ENCODE measurements around the gene ALPG. TPM values are rescaled to one million over a fixed set of nuclear protein-coding genes. Genes with fewer than 3 reads are reported as not detected.

The ALPG gene
- polyA plus RNA-seq, 6 donors from 2014 or later: not detected

DNA sequence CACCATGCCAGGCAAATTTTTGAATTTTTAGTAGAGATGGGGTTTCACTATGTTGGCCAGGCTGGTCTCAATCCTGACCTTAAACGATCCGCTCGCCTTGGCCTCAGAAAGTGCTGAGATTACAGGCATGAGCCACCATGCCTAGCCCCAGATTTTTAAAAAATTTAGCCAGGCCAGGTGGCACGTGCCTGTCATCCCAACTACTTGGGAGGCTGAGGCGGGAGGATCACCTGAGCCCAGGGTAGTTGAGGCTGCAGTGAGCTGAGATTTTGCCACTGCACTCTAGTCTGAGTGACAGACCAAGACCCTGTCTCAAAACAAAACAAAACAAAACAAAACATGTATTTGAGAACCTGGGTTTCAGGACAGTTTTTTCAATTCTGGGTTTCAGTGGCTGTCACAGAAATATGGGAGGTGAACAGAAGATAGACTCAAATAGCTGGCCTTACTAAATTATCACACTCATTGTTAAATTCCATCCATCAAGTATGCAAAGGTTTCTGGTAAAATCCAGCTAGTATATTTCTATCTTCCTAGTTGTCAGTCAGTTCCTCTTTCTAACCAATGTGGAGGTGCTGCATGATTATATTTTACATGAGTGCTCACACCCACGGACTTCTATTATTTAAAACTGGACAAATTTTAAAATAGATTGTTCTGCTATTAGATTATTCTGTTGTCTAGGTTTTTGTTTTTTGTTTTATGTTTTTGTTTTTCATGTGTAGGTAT is 5.4 kb downstream of the ALPG start:
- Mint-ChIP-seq H3K27ac (no peak overlapping the region), H3K27me3 (peaks cover 16 to 55% (median 19%) of the 10 kb centered on the region in 3 donors), H3K9me3 (no peaks in the 10 kb centered on the region), H3K36me3 (no peaks in the 10 kb centered on the region), H3K4me3 (peak overlapping the region in 1 of 8 donors; percentile 33), H3K4me1 (peaks cover 0 to 15% (median 12%) of the 10 kb centered on the region in 3 donors)
- no peak for DNase-seq
- ATAC-seq (ENCODE audit: low read depth in 2 of 2): no peak

DNA sequence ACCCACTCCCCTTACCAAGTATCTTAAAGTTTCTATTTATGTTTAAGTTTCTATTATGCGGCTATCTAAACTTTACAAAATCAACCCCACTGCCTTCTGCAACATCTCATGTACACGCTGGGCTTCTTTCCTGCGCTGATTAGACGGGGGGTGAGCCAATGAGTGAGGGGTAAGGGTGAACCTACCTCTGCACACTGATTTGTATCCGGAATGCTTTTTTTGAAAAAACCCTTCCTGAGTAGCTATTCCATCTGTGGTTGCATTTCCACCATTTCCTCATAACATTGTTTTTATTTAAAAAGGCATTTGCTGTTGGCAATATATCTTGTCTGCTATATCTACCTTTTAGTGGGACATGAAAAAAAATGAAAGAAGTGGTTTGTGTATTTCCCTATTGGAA is 6.3 kb downstream of the ALPG start:
- no peaks in the 10 kb centered on the region for H3K9me3 Mint-ChIP-seq
- H3K4me1 Mint-ChIP-seq: peaks cover 0 to 15% (median 13%) of the 10 kb centered on the region in 3 donors
- no peaks in the 10 kb centered on the region for H3K36me3 Mint-ChIP-seq
- ATAC-seq (ENCODE audit: low read depth in 2 of 2) (no peak), DNase-seq (no peak)
- no peak overlapping the region for H3K27ac Mint-ChIP-seq
- H3K27me3 Mint-ChIP-seq: peaks cover 16 to 63% (median 21%) of the 10 kb centered on the region in 3 donors
- H3K4me3 Mint-ChIP-seq: no peak overlapping the region

DNA sequence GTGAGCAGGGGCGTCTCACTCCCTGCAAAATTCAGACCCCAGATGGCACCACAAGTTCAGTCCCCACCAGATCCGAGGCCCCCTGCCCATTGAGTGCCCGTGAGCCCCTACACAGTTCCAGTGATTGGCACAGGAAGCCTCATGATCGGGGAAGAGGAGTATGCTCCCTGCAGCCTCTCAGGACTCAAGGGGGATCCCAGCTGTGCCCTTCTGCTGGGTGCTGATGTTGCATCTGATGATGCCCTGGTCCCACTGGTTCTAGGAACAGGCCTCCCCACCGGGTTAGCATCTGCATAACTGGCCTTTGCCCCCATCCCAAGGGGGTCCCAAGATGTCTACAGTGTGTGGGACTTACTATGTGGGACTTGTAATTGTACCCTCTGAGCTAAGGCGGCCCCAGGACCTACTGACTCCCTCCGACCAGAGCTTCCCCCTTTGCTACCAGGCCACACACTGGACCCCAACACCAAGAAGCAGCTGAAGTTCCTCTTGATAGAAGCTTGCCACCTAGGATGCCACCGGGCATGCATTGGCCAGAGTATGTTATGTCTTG is 8.6 kb downstream of the ALPG start:
- no peak for DNase-seq
- H3K4me3 Mint-ChIP-seq: no peak overlapping the region
- no peak for ATAC-seq (ENCODE audit: low read depth in 2 of 2)
- peaks cover 7 to 29% (median 25%) of the 10 kb centered on the region in 3 donors for H3K4me1 Mint-ChIP-seq
- H3K36me3 Mint-ChIP-seq: no peaks in the 10 kb centered on the region
- H3K9me3 Mint-ChIP-seq: no peaks in the 10 kb centered on the region
- H3K27ac Mint-ChIP-seq: no peak overlapping the region
- peaks cover 25 to 77% (median 36%) of the 10 kb centered on the region in 3 donors for H3K27me3 Mint-ChIP-seq

DNA sequence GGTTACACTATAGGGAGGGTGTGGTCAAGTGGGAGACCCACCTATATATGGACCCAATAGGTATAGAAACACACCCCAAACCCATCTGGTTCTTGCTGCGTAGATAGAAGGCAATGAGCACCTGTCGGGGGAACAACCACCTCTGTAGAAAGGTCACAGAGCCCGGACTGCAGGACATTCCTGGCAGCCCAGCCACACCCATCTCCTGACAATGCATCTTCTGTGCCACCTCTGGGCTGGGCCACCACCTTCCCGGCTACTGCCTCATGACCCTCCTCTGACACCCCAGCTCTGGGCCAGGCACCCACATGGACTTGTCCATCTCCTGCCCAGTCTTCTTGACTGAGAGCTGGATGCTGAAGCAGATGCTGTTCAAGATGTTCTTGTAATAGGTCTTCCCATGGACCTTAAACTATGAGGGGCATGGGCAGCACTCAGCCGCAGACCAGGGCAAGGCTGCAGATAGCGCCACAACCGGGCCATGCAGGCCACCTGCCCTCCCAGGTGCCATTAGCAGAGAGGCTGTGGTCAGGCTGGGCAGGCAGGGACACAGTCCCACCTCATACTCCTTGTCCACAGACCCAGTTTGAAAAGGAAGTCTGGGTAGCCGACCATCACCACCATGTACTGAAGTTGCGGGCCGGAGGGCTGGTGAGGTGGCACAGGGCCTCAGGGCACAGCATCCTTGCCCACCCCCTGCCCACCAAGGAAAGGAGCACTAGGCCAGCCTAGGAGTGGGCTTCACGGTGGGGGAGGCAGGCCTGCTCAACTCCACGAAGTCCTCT is 9.3 kb downstream of the ALPG start:
- no peak overlapping the region for H3K27ac Mint-ChIP-seq
- peaks cover 7 to 29% (median 25%) of the 10 kb centered on the region in 3 donors for H3K4me1 Mint-ChIP-seq
- H3K9me3 Mint-ChIP-seq: no peaks in the 10 kb centered on the region
- H3K27me3 Mint-ChIP-seq: peaks cover 25 to 74% (median 39%) of the 10 kb centered on the region in 3 donors
- H3K4me3 Mint-ChIP-seq: peak overlapping the region in 1 of 8 donors; percentile 59
- H3K36me3 Mint-ChIP-seq: no peaks in the 10 kb centered on the region
- ATAC-seq (ENCODE audit: low read depth in 2 of 2) (no peak), DNase-seq (no peak)

DNA sequence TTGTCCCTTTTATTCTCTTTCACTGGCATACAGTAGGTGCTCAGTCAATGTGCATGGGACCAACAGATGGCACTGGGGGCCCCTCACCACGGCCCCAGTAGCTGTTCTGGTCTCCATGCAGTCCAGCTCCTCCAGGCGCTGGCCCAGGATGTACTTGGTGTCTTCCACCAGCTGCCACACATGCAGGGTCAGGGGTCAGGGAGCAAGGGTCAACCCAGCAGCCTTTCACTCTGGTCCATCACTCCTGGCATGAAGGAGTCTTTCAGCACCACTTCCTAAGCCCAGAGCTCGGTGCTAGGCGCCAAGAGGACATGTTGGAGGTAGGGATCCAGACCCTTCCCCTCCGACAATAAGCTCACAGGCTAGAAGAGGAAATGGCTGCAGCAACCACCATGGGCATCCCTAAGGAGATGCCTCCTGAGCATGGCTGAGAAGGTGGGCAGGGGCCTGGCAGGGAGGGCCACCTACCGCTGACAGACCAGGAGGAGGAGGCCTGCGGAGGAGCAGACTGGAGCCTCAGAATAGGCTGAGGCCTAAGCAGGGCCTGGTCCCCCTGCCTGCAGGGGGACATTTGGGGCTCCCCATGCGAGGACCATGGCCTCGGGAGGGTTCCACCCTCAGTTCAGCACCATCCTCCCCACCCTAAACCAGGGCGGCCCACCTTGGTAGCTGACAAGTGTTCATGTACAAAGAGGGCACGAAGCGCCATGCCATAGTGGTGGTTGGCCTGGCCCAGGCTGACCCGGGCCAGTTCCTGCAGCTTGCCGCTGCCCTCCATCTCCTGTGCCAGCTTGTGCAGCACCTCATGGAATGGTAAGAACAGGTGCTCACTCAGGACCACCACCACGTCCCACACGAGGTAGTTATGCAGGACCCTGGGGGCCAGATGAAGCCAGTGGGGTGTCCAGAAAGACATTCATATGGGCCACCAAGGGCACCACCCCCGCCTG is 10.2 kb downstream of the ALPG start:
- Mint-ChIP-seq H3K27ac (no peak overlapping the region), H3K36me3 (peaks cover 0 to 3% of the 10 kb centered on the region in 2 donors), H3K4me3 (peak overlapping the region in 1 of 8 donors; percentile 21), H3K4me1 (peaks cover 10 to 31% (median 25%) of the 10 kb centered on the region in 3 donors), H3K9me3 (peaks cover 0 to 2% (median 2%) of the 10 kb centered on the region in 7 donors), H3K27me3 (peaks cover 27 to 80% (median 44%) of the 10 kb centered on the region in 3 donors)
- no peak for ATAC-seq (ENCODE audit: low read depth in 2 of 2)
- no peak for DNase-seq

DNA sequence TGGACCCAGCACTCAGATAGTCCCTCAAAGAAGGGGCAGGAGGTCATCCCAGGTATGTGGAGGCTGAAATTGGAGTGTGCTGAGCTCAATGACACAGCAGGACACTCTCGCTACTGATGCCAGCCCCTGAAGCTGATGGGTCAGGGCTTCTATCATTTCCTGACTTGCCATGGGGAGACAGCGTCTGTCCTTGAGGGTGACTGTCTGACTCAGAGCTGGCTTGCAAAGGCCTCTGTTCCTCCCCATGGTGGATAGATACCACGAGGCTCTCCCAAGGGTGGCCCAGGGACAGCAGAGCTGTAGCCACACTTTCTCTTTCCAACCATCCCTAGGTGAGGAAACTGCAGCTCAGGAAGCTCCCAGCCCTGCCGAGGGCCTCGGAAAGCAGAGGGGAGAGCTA is 10.8 kb downstream of the ALPG start:
- peaks cover 12 to 29% (median 22%) of the 10 kb centered on the region in 3 donors for H3K4me1 Mint-ChIP-seq
- DNase-seq (no peak), ATAC-seq (ENCODE audit: low read depth in 2 of 2) (no peak)
- H3K4me3 Mint-ChIP-seq: no peak overlapping the region
- H3K27ac Mint-ChIP-seq: no peak overlapping the region
- H3K36me3 Mint-ChIP-seq: peaks cover under 1 to 10% of the 10 kb centered on the region in 2 donors
- peaks cover 30 to 85% (median 51%) of the 10 kb centered on the region in 3 donors for H3K27me3 Mint-ChIP-seq
- peaks cover 0 to 9% (median 3%) of the 10 kb centered on the region in 7 donors for H3K9me3 Mint-ChIP-seq

DNA sequence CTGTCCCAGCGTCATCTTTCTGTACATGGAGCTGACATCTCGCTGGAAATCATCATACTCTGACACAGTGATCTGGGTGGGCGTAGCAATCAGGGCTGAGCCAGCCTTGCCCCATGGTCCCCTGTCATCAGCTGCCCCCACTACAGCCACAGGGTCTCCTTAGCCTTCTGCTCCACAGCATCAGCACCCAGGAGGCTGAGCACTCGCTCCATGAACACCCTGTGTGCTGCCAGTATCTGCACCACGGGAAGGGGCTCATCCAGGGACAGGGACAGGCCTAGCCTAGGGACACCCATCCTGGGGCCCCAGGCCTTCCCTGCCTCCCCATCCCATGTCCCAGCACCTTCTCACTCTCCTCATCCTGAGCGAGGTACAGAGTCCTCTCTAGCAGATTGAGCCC is 11.4 kb downstream of the ALPG start:
- DNase-seq (no peak), ATAC-seq (ENCODE audit: low read depth in 2 of 2) (no peak)
- Mint-ChIP-seq H3K36me3 (peaks cover 4 to 15% of the 10 kb centered on the region in 2 donors), H3K27me3 (peaks cover 33 to 86% (median 57%) of the 10 kb centered on the region in 3 donors), H3K9me3 (peaks cover 2 to 15% (median 6%) of the 10 kb centered on the region in 7 donors), H3K4me3 (peak overlapping the region in 7 of 8 donors; percentile 21 to 91 (median 73)), H3K27ac (no peak overlapping the region), H3K4me1 (peaks cover 12 to 25% (median 17%) of the 10 kb centered on the region in 3 donors)

DNA sequence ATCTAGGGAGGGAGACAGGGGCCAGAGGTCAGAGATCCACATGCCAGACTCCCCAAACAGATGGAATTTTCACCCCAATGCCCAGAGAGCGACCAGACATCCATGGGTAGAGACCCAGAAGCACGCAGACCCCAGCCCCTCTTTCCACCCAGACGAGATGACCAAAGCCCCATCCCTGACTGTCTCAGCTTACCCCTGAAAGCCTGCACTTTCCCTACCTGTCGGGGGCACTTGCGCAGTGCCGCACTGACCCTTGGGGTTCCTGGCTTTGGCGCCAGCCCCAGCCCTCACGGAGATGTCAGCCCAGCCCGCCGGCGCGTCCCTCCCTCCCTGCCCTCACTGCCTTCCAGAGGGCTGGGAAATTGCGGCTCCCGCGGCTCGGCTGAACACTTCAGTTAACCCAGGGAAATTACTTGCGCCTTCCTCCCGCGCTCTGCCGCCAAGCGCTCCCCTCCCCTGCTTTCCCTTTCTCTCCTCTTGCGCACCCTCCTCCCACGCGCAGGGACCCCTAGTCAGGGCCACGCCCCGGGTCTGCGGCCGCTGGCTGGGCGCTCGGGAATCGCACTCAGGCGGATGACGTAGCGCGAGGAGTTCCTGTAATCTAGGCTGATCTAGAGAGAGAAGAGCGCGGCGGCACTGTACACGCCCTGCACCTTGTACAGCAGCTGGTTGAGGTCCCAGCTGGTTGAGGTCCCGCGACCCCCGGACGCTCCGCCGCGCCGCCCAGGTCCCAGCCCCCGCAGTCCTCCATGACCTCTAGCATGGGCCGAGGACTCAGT is 12.0 kb downstream of the ALPG start:
- Mint-ChIP-seq H3K36me3 (peaks cover 4 to 15% of the 10 kb centered on the region in 2 donors), H3K4me3 (peak overlapping the region in 7 of 8 donors; percentile 21 to 91 (median 73)), H3K27me3 (peaks cover 39 to 88% (median 59%) of the 10 kb centered on the region in 3 donors), H3K4me1 (peaks cover 12 to 19% (median 13%) of the 10 kb centered on the region in 3 donors), H3K9me3 (peaks cover 2 to 19% (median 7%) of the 10 kb centered on the region in 7 donors), H3K27ac (no peak overlapping the region)
- ATAC-seq (ENCODE audit: low read depth in 2 of 2) (peak in 1 of 2 donors; percentile 45), DNase-seq (no peak)

DNA sequence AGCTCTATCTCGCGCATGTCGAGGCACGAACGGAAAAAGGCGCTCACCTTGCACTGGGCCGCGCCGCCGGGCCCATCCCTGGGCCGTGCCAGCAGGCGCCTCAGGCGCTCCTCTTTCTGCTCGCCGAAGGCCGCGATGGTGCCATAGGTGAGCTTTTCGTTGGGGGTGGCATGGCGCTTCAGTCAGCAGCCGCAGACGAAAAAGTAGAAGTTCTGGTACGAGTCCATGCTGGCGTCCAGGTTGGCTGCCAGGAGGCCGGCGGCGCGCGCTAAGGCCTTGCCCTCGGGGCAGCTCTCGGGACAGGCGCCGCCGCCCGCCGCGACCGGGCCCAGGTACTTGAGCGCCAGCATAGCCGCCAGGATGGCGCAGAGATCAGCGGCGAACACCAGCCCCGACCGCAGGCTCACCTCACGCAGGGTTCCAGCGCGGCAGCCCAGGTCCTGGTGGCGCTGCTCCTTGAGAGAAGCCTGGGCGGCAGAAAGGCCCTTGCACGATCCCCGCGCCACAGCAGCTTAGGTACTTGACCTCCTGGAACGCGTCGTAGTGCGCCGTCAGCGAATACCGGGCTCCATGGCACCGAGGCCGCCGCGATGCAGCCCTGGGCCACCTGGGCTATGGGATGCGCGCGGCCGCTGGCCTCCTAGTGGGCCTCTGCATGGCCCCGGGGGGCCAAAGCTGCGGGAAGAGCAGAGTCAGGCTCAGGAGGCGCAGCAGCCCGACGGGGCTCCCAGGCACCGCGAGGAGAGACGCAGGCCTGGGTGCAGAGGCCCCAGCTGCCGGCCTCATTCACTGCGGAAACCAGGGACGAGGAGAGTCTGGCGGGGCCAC is 12.8 kb downstream of the ALPG start:
- Mint-ChIP-seq H3K4me3 (peak overlapping the region in 5 of 8 donors; percentile 53 to 78 (median 67)), H3K9me3 (peaks cover 2 to 22% (median 8%) of the 10 kb centered on the region in 7 donors), H3K36me3 (peaks cover 4 to 15% of the 10 kb centered on the region in 2 donors), H3K4me1 (peaks cover 12 to 18% (median 13%) of the 10 kb centered on the region in 3 donors), H3K27ac (no peak overlapping the region), H3K27me3 (peaks cover 39 to 86% (median 58%) of the 10 kb centered on the region in 3 donors)
- DNase-seq (no peak), ATAC-seq (ENCODE audit: low read depth in 2 of 2) (no peak)

DNA sequence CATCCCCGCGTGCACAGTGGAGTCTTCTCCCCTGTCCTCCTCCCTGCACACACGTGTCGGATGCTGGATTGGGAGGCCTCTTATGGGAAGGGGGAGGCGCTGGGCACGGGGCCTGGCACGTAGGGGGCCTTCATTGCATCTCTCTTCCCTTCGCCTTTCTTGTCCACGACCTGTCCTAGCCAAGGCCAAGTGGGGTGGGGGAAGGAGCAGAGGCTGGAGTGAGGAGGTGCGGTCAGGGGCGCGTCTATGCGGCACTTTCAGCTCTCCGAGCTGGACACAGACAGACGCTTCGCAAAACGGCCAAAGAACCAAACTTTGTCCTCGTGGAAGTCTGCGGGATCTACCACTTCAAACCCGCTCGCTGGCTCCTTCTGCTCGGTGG is 13.4 kb downstream of the ALPG start:
- DNase-seq (no peak), ATAC-seq (ENCODE audit: low read depth in 2 of 2) (no peak)
- peaks cover 4 to 15% of the 10 kb centered on the region in 2 donors for H3K36me3 Mint-ChIP-seq
- no peak overlapping the region for H3K27ac Mint-ChIP-seq
- peak overlapping the region in 5 of 8 donors; percentile 15 to 53 (median 42) for H3K4me3 Mint-ChIP-seq
- peaks cover 41 to 84% (median 61%) of the 10 kb centered on the region in 3 donors for H3K27me3 Mint-ChIP-seq
- H3K4me1 Mint-ChIP-seq: peaks cover 12 to 18% (median 13%) of the 10 kb centered on the region in 3 donors
- H3K9me3 Mint-ChIP-seq: peaks cover 2 to 22% (median 8%) of the 10 kb centered on the region in 7 donors
